ENCODE measurements around the gene RET.

The RET gene

GRCh38 chr10:43044961-43045621, 31.8 kb upstream of the RET start:
- DNase-seq: no peak

GRCh38 chr10:43045631-43046287, 31.1 kb upstream of the RET start:
- no peak for DNase-seq

GRCh38 chr10:43046288-43046991, 30.4 kb upstream of the RET start:
- no peak for DNase-seq

- no peak for DNase-seq
Measured at GRCh38 chr10:43047288-43047970, 29.4 kb upstream of the RET start.

GRCh38 chr10:43048301-43049051, 28.4 kb upstream of the RET start:
- DNase-seq: no peak

GRCh38 chr10:43049081-43049551, 27.8 kb upstream of the RET start:
- DNase-seq: no peak

GRCh38 chr10:43050011-43050410, 26.9 kb upstream of the RET start:
- DNase-seq: no peak

- no peak for DNase-seq
Measured at GRCh38 chr10:43053825-43054224, 23.0 kb upstream of the RET start.

GRCh38 chr10:43054593-43054992, 22.3 kb upstream of the RET start:
- no peak for DNase-seq

GRCh38 chr10:43055217-43055616, 21.7 kb upstream of the RET start:
- no peak for DNase-seq

GRCh38 chr10:43055991-43056567, 20.8 kb upstream of the RET start:
- DNase-seq: no peak

GRCh38 chr10:43056568-43057011, 20.3 kb upstream of the RET start:
- DNase-seq: no peak

- DNase-seq: no peak
Measured at GRCh38 chr10:43057231-43057711, 19.6 kb upstream of the RET start.

- DNase-seq: no peak
Measured at GRCh38 chr10:43057831-43058340, 19.0 kb upstream of the RET start.

- DNase-seq: no peak
Measured at GRCh38 chr10:43058716-43059335, 18.0 kb upstream of the RET start.

GRCh38 chr10:43059336-43059720, 17.5 kb upstream of the RET start:
- no peak for DNase-seq

- no peak for DNase-seq
Measured at GRCh38 chr10:43059828-43060227, 17.0 kb upstream of the RET start.

- no peak for DNase-seq
Measured at GRCh38 chr10:43060291-43060690, 16.6 kb upstream of the RET start.

- DNase-seq: no peak
Measured at GRCh38 chr10:43061331-43061730, 15.5 kb upstream of the RET start.

- no peak for DNase-seq
Measured at GRCh38 chr10:43061760-43062159, 15.1 kb upstream of the RET start.

GRCh38 chr10:43062402-43063160, 14.3 kb upstream of the RET start:
- DNase-seq: no peak
